Osteocyte (in vitro differentiated cells): ENCODE data around the gene ADRM1. TPM values are rescaled to one million over a fixed set of nuclear protein-coding genes. Genes with fewer than 3 reads are reported as not detected.

Experiments
- DNase-seq: peaks from one replicate; pipeline ENCODE4 v3.0.0; 2021; ENCODE audit warnings: mixed read lengths; ENCODE audit not compliant: unreplicated experiment; ENCODE audit errors: extremely low spot score
- H3K27ac Mint-ChIP-seq: one replicate; pipeline ENCODE4 v1.8.0; 2021; ENCODE audit warnings: mild to moderate bottlenecking, mixed read lengths; ENCODE audit not compliant: unreplicated experiment
- H3K27me3 Mint-ChIP-seq: one replicate; pipeline ENCODE4 v1.8.0; 2021; ENCODE audit warnings: mixed read lengths; ENCODE audit not compliant: unreplicated experiment
- H3K36me3 Mint-ChIP-seq: one replicate; pipeline ENCODE4 v1.8.0; 2021; ENCODE audit warnings: mixed read lengths; ENCODE audit not compliant: unreplicated experiment
- H3K4me1 Mint-ChIP-seq: one replicate; pipeline ENCODE4 v1.8.0; 2021; ENCODE audit warnings: mixed read lengths; ENCODE audit not compliant: unreplicated experiment
- H3K4me3 Mint-ChIP-seq: one replicate; pipeline ENCODE4 v1.8.0; 2021; ENCODE audit warnings: mild to moderate bottlenecking, moderate library complexity, mixed read lengths; ENCODE audit not compliant: unreplicated experiment
- H3K9me3 Mint-ChIP-seq: one replicate; pipeline ENCODE4 v1.8.0; 2021; ENCODE audit warnings: mixed read lengths; ENCODE audit not compliant: unreplicated experiment
- CTCF ChIP-seq: fragments of 200-600 bp; sonication (generic); IDR thresholded peaks from 2 replicates; pipeline ENCODE4 v1.5.0; 2021; ENCODE audit warnings: antibody characterized with exemption, mild to moderate bottlenecking, moderate library complexity
- total RNA-seq: library from RNA; stranded (reverse); gene quantifications from 2 replicates; pipeline ENCODE4 v1.2.1, GENCODE V29; 2021

The ADRM1 gene
- total RNA-seq, 1 donor from 2014 or later = 83.9 TPM

GRCh38 chr20:62269871-62270270 lies 32.9 kb upstream of the ADRM1 start:
- H3K9me3 Mint-ChIP-seq = peaks cover 6% of the 10 kb centered on the region
- TF ChIP-seq CTCF = no peak
- H3K27ac Mint-ChIP-seq = no peak overlapping the region
- peaks cover 2% of the 10 kb centered on the region for H3K4me1 Mint-ChIP-seq
- no peak for DNase-seq
- H3K4me3 Mint-ChIP-seq = no peak overlapping the region
- no peaks in the 10 kb centered on the region for H3K27me3 Mint-ChIP-seq
- H3K36me3 Mint-ChIP-seq = peaks cover 36% of the 10 kb centered on the region

GRCh38 chr20:62272200-62272599 lies 30.6 kb upstream of the ADRM1 start:
- Mint-ChIP-seq H3K27me3 (no peaks in the 10 kb centered on the region), H3K36me3 (peaks cover 29% of the 10 kb centered on the region), H3K9me3 (no peaks in the 10 kb centered on the region), H3K4me3 (no peak overlapping the region), H3K27ac (no peak overlapping the region), H3K4me1 (peaks cover 2% of the 10 kb centered on the region)
- no peak for DNase-seq
- no peak for TF ChIP-seq CTCF

GRCh38 chr20:62273416-62273815 lies 29.4 kb upstream of the ADRM1 start:
- Mint-ChIP-seq H3K4me3 (no peak overlapping the region), H3K36me3 (peaks cover 30% of the 10 kb centered on the region), H3K27me3 (no peaks in the 10 kb centered on the region), H3K27ac (no peak overlapping the region), H3K4me1 (peaks cover 2% of the 10 kb centered on the region), H3K9me3 (no peaks in the 10 kb centered on the region)
- no peak for TF ChIP-seq CTCF
- no peak for DNase-seq

- no peak for TF ChIP-seq CTCF
- no peak overlapping the region for H3K4me3 Mint-ChIP-seq
- peaks cover 2% of the 10 kb centered on the region for H3K4me1 Mint-ChIP-seq
- no peaks in the 10 kb centered on the region for H3K9me3 Mint-ChIP-seq
- no peak for DNase-seq
- H3K36me3 Mint-ChIP-seq = peaks cover 32% of the 10 kb centered on the region
- H3K27ac Mint-ChIP-seq = no peak overlapping the region
- H3K27me3 Mint-ChIP-seq = no peaks in the 10 kb centered on the region
Measured at GRCh38 chr20:62274332-62274950, 28.4 kb upstream of the ADRM1 start.

GRCh38 chr20:62275219-62275618 lies 27.6 kb upstream of the ADRM1 start:
- TF ChIP-seq CTCF = no peak
- Mint-ChIP-seq H3K4me1 (no peaks in the 10 kb centered on the region), H3K27me3 (no peaks in the 10 kb centered on the region), H3K9me3 (no peaks in the 10 kb centered on the region), H3K27ac (no peak overlapping the region), H3K4me3 (no peak overlapping the region), H3K36me3 (peaks cover 29% of the 10 kb centered on the region)
- DNase-seq = no peak
